GM18907 (cell line): ENCODE data around the gene EP400.
A peak's percentile ranks its signal among the peaks of the same experiment; 100 is the strongest.

Experiments
- ATAC-seq: cut with Tn5 transposase; IDR thresholded peaks from one replicate; pipeline ENCODE4 v1.9.1; 2021; ENCODE audit warnings: mild to moderate bottlenecking, moderate library complexity; ENCODE audit not compliant: unreplicated experiment

Gene EP400

DNA sequence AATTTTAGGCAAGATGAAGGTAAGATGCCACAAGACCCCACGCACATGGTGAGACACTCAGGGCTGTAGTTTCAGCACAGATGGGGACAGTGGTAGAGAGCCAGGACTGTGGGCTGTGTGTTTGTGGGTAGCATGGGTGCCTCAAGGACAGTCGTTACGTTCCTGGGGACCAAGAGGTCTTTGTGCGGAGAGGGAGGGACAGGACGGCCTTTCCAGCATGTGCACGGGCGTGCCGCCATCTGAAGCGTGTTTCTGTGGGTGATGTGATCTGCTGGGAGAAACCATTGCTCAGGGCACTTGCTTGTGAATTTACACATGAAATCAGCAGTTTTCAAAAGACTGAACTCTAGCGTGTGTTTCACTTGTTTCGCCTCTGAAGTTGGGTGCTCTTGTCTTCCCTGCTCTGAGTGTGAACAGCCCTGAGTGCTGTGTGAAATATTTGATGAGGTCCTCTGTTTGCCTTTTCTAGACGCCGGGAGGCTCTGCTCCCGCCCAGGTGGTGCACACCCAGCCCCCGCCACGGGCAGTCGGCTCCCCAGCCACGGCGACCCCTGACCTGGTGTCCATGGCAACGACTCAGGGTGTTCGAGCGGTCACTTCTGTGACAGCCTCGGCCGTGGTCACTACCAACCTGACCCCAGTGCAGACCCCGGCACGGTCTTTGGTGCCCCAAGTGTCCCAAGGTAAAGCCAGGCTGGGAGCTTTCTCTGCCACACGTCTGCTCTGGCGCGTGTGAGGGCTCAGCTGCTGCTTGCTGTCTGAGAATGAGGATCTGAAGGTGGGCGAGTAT is 112.1 kb downstream of the EP400 start:
- ATAC-seq: no peak

DNA sequence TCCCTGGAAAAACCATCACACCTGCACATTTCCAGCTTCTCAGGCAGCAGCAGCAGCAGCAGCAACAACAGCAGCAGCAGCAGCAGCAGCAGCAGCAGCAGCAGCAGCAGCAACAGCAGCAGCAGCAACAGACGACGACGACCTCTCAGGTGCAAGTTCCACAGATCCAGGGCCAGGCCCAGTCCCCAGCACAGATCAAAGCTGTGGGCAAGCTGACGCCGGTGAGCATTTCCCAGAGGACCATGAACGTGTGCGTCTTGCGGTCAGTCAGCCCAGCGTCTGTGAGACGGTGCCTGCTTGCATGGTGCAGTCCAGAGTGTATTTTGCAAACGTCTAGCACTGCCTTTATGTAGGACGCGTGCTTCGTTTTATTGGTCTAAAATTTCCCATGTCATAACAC is 112.7 kb downstream of the EP400 start:
- ATAC-seq: no peak

- no peak for ATAC-seq
These were observed 113.7 kb downstream of the EP400 start for GRCh38 chr12:132063491-132063890.

DNA sequence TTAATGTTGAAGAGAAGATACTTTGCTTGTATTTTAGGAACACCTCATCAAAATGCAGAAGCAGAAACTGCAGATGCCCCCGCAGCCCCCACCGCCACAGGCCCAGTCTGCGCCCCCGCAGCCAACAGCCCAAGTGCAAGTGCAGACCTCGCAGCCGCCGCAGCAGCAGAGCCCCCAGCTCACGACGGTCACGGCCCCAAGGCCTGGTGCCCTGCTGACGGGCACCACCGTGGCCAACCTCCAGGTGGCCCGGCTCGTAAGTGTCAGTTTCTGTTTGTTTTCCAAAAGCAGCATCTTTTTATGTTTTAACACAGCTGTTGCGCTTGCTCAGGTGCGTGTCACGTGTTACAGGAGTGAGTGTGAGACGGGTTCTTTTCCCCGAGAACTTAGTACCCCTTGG is 114.9 kb downstream of the EP400 start:
- no peak for ATAC-seq

- no peak for ATAC-seq
These were observed 115.5 kb downstream of the EP400 start for GRCh38 chr12:132065203-132065602.

GRCh38 chr12:132065609-132066344 is 116.0 kb downstream of the EP400 start:
- no peak for ATAC-seq

GRCh38 chr12:132066345-132066685 is 116.6 kb downstream of the EP400 start:
- ATAC-seq: no peak

DNA sequence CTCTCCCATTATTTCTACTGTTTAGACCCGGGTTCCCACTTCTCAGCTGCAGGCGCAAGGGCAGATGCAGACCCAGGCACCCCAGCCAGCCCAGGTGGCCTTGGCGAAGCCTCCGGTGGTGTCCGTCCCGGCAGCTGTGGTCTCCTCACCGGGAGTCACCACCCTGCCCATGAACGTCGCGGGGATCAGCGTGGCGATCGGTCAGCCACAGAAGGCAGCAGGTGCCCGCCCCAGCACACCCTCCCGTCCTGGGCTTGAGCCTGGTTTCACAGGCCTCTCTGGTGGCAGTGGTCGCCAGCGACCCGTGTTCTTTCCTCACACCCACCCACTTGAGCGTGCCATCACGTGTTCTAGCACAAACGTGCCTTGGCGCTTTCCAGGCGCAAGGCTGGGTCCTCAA is 117.0 kb downstream of the EP400 start:
- ATAC-seq: no peak

DNA sequence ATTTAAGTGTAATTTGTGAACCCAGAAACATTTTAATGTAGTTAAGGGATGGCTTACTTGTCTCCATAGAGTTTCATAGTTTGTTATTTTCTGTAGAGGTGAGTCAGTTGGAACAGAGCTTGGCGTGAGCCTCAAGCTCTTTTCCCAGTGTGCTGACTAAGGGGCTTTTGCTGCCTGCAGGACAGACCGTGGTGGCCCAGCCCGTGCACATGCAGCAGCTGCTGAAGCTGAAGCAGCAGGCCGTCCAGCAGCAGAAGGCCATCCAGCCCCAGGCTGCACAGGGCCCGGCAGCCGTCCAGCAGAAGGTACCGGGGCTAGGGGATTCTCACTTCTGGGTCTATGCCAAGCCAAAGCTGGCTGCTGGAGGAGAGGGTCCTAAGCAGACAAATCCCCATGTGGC is 117.4 kb downstream of the EP400 start:
- no peak for ATAC-seq

DNA sequence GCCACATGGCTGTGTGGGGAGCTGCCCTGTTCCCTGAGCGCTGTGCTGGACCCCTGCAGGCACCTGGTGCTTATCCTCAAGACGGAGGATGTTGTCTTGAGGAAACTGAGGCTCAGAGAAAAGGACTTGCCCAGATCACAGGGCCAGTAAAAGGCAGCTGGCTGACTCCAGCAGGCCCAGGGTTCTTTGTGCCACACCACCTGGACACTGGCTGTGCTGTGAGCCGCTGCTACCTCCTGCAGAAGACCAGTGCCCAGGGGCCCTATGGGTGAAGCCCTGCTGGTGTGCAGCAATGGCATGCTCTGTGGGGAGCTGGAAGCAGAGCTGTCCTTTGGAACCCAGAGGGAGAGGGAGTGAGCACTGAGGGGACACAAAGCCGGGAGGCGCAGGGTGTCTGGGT is 118.5 kb downstream of the EP400 start:
- no peak for ATAC-seq

DNA sequence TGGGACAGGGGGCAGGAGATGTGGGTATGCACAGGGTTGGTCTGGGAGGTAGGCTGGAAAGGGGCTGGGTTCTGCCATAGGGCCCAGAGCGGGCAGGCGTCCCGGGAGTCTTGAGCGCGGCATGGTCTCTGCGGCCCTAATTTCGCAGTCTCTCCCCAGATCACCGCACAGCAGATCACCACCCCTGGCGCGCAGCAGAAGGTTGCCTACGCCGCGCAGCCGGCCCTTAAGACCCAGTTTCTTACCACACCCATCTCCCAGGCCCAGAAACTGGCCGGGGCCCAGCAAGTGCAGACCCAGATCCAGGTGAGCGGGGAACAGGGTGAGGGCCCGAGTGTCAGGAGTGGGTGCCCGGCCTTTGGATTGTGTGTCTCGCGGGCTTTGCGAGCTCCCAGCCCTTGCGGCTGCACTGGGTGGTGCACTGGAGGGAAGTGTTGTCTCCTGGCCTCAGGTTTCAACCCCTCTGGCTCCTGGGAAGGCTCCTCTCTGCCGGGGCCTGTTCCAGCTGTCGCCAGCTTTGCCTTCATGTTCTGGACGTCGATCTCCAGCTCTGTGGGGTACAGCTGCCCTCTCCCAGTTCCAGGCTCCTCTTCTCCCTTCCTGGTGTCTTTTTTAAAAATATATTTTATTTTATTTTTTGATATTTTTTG is 119.7 kb downstream of the EP400 start:
- ATAC-seq: no peak

- ATAC-seq: no peak
These were observed 120.6 kb downstream of the EP400 start for GRCh38 chr12:132070298-132070697.

DNA sequence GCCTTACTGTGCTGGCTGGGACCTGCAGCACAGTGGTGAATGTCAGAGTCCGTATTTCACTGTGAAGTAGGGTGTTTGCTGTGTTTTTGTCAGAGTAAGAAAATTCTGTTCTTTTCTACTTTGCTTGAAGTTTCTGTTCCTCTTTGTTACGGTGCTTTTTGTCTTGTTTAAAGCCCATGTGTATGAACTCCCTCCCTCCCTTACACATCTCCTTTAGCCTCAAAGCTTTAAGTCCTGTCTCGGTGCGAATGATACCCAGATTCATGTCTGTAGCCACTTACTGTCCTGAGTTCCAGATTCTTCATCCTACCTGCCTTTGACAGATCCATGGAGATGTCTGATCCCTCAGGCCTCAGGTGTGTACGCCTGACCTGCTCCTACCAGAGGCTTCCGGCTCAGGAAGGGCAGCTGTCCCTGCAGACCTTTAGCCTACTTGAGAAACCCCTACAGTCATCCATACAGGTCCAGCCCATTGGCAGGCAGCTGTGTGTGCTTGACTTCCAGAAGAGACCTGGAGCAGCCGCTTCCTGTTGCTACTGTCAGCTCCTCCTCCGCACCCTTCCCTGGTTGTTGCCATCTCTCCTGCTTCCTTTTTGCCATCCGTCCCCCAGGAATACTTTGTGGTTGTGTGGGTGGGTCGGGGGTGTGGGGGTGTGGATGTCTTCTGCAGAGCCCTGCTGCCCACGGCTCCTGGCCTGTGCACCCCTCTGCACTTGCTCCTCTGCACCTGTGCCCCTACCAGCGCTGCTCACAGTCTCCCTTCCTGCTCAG is 121.5 kb downstream of the EP400 start:
- peak; percentile 79 for ATAC-seq

DNA sequence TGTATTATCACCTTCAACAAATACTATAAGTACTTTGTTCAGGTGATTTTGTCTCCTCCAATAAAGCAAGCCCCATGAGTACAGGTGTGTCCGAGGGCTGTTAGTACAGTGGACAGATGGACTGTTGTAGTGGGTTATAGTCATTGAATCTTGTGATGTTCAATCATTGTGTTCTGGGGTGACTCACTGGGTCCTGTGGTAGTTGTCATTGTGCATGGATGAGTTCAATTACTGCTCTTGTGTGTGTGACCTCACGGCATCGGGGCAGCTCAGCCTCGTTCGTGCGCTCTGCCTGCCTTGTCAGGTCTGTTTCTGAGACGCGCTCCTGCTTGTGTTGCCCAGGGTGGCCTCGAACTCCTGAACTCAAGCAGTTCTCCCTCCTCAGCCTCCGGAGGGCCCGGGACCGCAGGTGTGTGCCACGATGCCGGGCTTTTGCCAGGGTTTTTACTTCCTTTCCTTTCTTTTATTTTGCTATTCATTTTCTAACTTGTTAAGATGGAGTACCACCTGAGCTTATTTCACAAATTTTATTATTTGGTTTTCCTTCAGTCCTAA is 122.2 kb downstream of the EP400 start:
- ATAC-seq: no peak

- ATAC-seq: no peak
These were observed 124.5 kb downstream of the EP400 start for GRCh38 chr12:132074216-132074615.

DNA sequence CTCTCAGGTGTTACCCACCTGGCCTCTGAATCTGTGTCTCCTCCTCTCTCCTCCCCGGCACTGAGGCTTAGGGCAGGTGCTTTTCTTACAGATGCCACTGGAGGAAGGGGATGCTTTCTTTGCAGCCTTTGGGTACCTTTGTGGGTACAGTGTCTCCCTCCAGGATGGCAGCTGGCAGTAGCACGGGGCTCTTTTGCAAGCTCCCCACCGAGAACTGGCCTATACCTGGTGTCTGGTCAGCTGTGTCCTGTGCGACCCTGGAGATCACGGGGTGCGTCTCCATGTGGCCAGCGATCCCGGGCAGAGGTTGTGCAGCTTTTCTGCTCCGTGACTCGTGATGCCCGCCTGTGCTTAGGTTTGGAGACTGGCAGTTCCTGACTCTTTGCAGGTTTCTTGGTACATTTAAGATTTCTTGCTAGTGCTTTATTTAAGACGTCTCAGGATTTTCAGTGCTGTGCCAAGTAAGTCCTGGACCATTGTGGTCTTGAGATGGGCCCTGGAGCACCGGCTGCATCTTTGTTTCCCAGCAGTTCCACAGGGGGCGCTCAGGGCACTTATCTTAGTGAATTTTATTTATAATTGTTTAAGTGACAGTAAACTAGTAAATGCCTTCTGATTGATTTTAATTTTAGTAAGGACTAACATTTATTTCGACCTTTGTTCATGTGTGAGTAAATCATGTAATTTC is 125.4 kb downstream of the EP400 start:
- no peak for ATAC-seq

DNA sequence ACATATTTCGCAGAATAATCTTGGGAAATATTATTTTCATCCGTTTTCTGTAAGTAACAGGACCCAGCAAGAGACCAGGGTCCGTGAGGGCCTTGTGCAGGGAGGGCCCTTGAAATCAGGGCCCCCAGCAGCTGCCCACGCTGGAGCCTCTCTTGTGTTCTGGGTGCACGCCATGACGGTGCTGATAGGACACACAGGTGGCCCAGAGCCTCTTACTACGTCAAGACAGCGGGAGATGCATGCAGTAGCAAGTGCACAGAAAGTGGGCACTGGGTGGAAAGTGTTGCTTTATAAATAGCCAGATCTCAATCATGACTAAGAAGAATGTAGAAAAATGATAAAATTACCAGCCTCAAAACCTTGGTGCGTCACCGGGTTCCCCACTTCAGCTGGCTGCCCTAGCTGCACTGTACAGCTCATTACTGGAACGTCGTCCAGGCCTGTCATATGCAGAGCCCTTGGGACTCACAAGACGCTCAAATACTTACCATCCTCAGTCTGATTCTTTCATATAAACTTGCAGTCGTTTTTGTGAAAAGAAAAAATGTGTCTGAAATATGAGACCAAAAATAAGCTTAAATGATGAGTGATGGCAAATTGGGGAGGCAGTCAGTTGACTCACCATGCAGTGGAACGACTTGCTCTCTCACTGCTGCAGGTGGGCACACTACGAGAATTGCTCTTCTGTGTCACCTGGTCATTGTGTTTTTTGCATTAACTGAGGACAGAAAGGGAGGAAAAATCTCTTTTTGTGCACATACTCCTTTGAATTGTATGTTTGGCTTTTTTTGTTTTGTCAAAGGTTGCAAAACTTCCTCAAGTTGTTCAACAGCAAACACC is 126.2 kb downstream of the EP400 start:
- no peak for ATAC-seq

DNA sequence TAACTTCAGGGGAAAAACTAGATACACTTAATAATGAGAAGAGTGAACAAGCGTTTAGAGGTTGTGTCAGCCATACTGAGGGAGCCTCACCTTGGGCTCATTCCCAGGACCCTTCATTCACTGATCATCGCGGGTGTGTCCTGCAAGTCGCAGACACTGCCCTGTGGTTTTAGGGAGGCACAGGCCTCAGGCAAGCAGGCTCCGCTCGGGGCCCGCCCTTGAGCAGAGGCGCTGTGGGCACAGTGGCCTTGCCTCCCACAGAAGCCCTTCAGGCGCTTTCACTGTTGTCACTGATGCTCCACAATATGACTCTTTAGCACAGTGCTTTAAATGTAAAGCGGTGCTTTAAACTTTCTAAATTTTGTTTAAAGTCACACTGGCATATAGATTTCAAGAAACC is 127.0 kb downstream of the EP400 start:
- no peak for ATAC-seq

DNA sequence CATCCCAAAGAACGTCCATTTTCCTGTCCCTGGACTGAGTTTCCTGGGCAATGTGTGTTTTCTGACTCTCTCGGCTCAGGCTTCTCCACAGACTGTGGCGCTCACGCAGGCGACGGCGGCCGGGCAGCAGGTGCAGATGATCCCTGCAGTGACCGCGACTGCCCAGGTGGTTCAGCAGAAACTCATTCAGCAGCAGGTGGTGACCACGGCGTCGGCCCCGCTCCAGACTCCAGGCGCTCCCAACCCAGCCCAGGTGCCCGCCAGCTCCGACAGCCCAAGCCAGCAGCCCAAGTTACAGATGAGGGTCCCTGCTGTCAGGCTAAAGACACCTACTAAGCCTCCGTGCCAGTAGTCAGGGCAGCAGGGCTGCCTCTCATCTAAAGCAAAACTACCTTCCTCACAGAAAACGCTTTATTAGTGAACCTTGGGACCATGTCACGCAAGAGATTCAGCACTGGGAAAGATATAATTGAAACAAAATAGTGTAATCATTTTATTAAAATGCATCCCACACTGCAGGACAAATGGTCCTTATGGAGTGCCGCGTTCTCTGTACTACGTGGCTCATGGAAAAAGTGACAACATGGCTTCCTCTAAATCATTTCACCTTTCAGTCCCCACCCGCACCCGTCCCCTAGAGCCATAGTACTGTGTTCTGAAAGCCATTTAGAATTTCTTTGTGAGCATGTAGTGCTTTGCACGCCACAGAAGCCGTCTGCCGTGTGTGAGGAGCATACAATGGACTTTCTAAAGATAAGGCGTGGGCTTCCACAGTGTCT is 127.8 kb downstream of the EP400 start:
- ATAC-seq: no peak
